Measurements from ENCODE around the gene RNF187. TPM values are rescaled to one million over a fixed set of nuclear protein-coding genes. Genes with fewer than 3 reads are reported as not detected.
"Not testable (repeated sequence)": the region's sequence is repeated elsewhere in the genome, so short reads cannot be mapped to it uniquely, and the experiment has no call there.

RNF187 gene
- total RNA-seq, 1 donor from 2014 or later, result 128 TPM

GRCh38 chr1:228465571-228466146 lies 21.5 kb upstream of the RNF187 start:
- H3K27me3 ChIP-seq (ENCODE audit: control insufficient read depth, insufficient read depth, low read length), result peaks cover 53% of the 10 kb centered on the region
- no peak for TF ChIP-seq CTCF (IDR thresholded peaks at IDR 0.05; ENCODE audit: insufficient read depth, low read length, poor library complexity, severe bottlenecking)
- no peak for DNase-seq (ENCODE audit: low read depth)
- H3K36me3 ChIP-seq (ENCODE audit: control insufficient read depth, insufficient read depth, low read length), result no peaks in the 10 kb centered on the region
- no peak overlapping the region for H3K4me3 ChIP-seq (ENCODE audit: low read depth, low read length)

- not testable (repeated sequence) for H3K36me3 ChIP-seq (ENCODE audit: control insufficient read depth, insufficient read depth, low read length); H3K4me3 ChIP-seq (ENCODE audit: low read depth, low read length); DNase-seq (ENCODE audit: low read depth)
- peaks cover 63% of the 10 kb centered on the region for H3K27me3 ChIP-seq (ENCODE audit: control insufficient read depth, insufficient read depth, low read length)
Measured at GRCh38 chr1:228468188-228468587, 19.0 kb upstream of the RNF187 start.

- DNase-seq (ENCODE audit: low read depth), result no peak
- no peak for TF ChIP-seq CTCF (IDR thresholded peaks at IDR 0.05; ENCODE audit: insufficient read depth, low read length, poor library complexity, severe bottlenecking)
Measured at GRCh38 chr1:228469413-228470162, 17.6 kb upstream of the RNF187 start.

GRCh38 chr1:228471154-228471761 lies 15.9 kb upstream of the RNF187 start:
- Histone ChIP-seq H3K36me3 (ENCODE audit: control insufficient read depth, insufficient read depth, low read length) (no peaks in the 10 kb centered on the region), H3K4me3 (ENCODE audit: low read depth, low read length) (no peak overlapping the region), H3K27me3 (ENCODE audit: control insufficient read depth, insufficient read depth, low read length) (peaks cover 43% of the 10 kb centered on the region)
- no peak for DNase-seq (ENCODE audit: low read depth)
- TF ChIP-seq CTCF (IDR thresholded peaks at IDR 0.05; ENCODE audit: insufficient read depth, low read length, poor library complexity, severe bottlenecking), result no peak

More at GRCh38 chr1:228469413-228470162, 17.6 kb upstream of the RNF187 start:
- peaks cover 56% of the 10 kb centered on the region for H3K27me3 ChIP-seq (ENCODE audit: control insufficient read depth, insufficient read depth, low read length)
- no peaks in the 10 kb centered on the region for H3K36me3 ChIP-seq (ENCODE audit: control insufficient read depth, insufficient read depth, low read length)
- H3K4me3 ChIP-seq (ENCODE audit: low read depth, low read length), result no peak overlapping the region

GRCh38 chr1:228471762-228472398 lies 15.3 kb upstream of the RNF187 start:
- peak; percentile 36 for TF ChIP-seq CTCF (IDR thresholded peaks at IDR 0.05; ENCODE audit: insufficient read depth, low read length, poor library complexity, severe bottlenecking)
- H3K4me3 ChIP-seq (ENCODE audit: low read depth, low read length), result no peak overlapping the region
- DNase-seq (ENCODE audit: low read depth), result no peak
- peaks cover 40% of the 10 kb centered on the region for H3K27me3 ChIP-seq (ENCODE audit: control insufficient read depth, insufficient read depth, low read length)
- no peaks in the 10 kb centered on the region for H3K36me3 ChIP-seq (ENCODE audit: control insufficient read depth, insufficient read depth, low read length)

GRCh38 chr1:228472655-228473054 lies 14.5 kb upstream of the RNF187 start:
- Histone ChIP-seq H3K4me3 (ENCODE audit: low read depth, low read length) (no peak overlapping the region), H3K36me3 (ENCODE audit: control insufficient read depth, insufficient read depth, low read length) (no peaks in the 10 kb centered on the region), H3K27me3 (ENCODE audit: control insufficient read depth, insufficient read depth, low read length) (peaks cover 33% of the 10 kb centered on the region)
- DNase-seq (ENCODE audit: low read depth), result no peak
- no peak for TF ChIP-seq CTCF (IDR thresholded peaks at IDR 0.05; ENCODE audit: insufficient read depth, low read length, poor library complexity, severe bottlenecking)
